ENCODE data around the gene HGF.

HGF gene

DNA sequence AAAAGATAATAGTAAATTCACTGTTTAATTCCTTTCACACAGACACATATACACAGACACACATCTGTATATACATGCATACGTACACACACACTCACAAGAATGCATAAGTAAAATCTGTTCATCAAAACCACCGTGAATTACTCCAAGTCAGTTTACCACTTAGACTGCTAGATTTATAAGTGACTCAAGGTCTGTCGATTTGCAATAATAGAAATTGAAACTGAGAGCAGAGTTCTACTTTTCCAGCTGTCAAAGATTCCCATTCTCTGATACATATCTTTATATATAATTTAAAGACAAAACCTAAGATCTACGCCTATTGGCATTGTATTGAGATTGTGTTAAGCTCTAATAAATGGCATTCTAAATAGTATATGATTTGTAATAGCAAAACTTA lies 9.9 kb upstream of the HGF start:
- Histone ChIP-seq H3K4me3 (replicated peaks; ENCODE audit: low read depth, low read length) (no peak overlapping the region), H3K27me3 (replicated peaks; ENCODE audit: control insufficient read depth, insufficient read depth, low read length) (no peaks in the 10 kb centered on the region), H3K36me3 (ENCODE audit: control insufficient read depth, insufficient read depth, low read length) (no peaks in the 10 kb centered on the region)
- DNase-seq (ENCODE audit: extremely low read depth, insufficient read length): no peak
- TF ChIP-seq, protein P1, sequence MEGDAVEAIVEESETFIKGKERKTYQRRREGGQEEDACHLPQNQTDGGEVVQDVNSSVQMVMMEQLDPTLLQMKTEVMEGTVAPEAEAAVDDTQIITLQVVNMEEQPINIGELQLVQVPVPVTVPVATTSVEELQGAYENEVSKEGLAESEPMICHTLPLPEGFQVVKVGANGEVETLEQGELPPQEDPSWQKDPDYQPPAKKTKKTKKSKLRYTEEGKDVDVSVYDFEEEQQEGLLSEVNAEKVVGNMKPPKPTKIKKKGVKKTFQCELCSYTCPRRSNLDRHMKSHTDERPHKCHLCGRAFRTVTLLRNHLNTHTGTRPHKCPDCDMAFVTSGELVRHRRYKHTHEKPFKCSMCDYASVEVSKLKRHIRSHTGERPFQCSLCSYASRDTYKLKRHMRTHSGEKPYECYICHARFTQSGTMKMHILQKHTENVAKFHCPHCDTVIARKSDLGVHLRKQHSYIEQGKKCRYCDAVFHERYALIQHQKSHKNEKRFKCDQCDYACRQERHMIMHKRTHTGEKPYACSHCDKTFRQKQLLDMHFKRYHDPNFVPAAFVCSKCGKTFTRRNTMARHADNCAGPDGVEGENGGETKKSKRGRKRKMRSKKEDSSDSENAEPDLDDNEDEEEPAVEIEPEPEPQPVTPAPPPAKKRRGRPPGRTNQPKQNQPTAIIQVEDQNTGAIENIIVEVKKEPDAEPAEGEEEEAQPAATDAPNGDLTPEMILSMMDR (IDR thresholded peaks at IDR 0.05; ENCODE audit: insufficient read depth, low read length, poor library complexity, severe bottlenecking): no peak

DNA sequence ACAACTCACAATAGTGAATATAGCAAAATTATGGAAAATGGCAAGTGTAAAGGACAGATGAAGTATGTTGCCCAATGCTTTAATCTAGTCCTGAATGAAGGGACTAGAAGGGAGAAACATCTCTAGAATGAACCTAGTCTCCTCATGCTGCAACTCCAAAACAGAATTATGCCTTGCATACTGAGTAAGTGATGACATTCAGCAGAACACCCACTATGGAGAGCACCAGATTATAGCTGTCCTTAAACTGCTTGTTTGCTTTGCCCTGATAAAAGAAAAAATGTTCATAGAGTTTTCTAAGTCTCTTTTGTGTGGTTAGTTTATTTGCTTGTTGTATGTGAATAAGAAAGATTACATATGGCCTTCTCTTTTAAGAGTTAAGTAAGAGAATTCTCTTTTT lies 7.8 kb upstream of the HGF start:
- Histone ChIP-seq H3K4me3 (replicated peaks; ENCODE audit: low read depth, low read length) (no peak overlapping the region), H3K36me3 (ENCODE audit: control insufficient read depth, insufficient read depth, low read length) (no peaks in the 10 kb centered on the region), H3K27me3 (replicated peaks; ENCODE audit: control insufficient read depth, insufficient read depth, low read length) (no peaks in the 10 kb centered on the region)
- TF ChIP-seq, protein P1 (IDR thresholded peaks at IDR 0.05; ENCODE audit: insufficient read depth, low read length, poor library complexity, severe bottlenecking): no peak
- no peak for DNase-seq (ENCODE audit: extremely low read depth, insufficient read length)

DNA sequence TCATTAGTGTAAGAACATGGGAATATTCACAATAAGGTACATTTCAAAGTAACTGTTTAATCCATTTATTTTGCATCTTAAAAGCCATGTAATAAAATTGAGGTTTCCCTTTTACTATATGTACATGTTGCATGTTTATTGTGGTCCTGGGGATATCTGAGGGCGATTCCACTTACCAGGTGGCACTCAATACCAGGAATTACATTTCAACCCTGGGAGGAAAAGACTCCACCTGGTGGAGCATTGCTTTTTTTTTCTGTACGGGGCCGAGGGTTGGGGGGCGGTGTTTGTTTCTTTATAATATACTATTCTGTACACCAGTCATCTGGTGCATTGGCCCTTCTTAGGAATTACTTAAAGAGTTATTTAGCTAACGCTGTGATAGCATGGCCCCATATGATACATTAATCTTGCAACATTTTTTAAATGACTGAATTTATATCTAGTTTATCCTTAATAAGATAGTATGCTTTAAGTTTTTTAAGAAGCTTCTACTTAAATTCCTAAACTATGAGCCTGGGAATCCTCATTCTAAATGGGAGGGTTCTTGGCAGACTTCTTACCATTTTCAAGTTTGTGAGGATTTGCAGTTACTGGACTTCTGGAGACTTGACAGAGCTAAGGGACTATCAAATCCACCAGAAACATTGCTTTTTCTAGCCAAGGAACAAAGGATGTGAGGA lies 7.2 kb upstream of the HGF start:
- Histone ChIP-seq H3K27me3 (replicated peaks; ENCODE audit: control insufficient read depth, insufficient read depth, low read length) (no peaks in the 10 kb centered on the region), H3K36me3 (ENCODE audit: control insufficient read depth, insufficient read depth, low read length) (no peaks in the 10 kb centered on the region), H3K4me3 (replicated peaks; ENCODE audit: low read depth, low read length) (no peak overlapping the region)
- TF ChIP-seq, protein P1 (IDR thresholded peaks at IDR 0.05; ENCODE audit: insufficient read depth, low read length, poor library complexity, severe bottlenecking): no peak
- DNase-seq (ENCODE audit: extremely low read depth, insufficient read length): no peak

DNA sequence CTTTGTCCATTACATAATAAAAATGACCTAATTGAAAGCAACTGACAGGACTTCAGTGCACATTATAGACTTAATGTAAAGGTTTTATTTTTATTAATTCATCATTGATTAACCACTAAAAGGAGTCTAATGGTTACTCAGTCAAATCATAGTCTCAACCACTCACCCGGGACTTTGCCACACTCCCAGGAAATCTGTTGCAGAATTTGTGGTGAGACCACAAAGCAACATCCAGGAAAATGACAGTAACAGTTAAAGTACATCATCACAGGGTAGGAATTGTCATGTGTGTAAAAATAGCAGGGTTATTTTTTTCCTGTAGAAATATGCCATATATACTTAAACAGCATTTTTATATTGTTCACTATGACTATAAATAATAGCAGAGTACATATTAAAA lies 6.3 kb upstream of the HGF start:
- TF ChIP-seq, protein P1 (IDR thresholded peaks at IDR 0.05; ENCODE audit: insufficient read depth, low read length, poor library complexity, severe bottlenecking): no peak
- Histone ChIP-seq H3K27me3 (replicated peaks; ENCODE audit: control insufficient read depth, insufficient read depth, low read length) (no peaks in the 10 kb centered on the region), H3K4me3 (replicated peaks; ENCODE audit: low read depth, low read length) (no peak overlapping the region), H3K36me3 (ENCODE audit: control insufficient read depth, insufficient read depth, low read length) (no peaks in the 10 kb centered on the region)
- DNase-seq (ENCODE audit: extremely low read depth, insufficient read length): no peak

DNA sequence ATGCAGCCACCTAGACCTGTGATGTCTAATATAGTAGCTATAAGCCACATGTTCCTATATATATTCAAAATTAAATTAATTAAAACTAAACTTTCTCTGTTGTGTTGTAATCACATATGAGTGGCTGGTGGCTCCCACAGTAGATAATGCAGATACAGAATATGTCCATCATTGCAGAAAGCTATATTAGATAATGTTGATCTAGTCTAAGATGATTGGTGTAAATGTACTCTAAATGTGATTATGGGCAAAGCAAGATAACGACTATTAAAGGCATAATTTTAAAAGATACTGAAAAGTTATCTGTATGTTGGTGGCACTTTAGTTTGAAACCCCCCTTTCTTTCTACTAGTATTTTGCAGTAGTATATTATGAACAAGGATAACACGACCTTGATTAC lies 5.7 kb upstream of the HGF start:
- Histone ChIP-seq H3K4me3 (replicated peaks; ENCODE audit: low read depth, low read length) (no peak overlapping the region), H3K27me3 (replicated peaks; ENCODE audit: control insufficient read depth, insufficient read depth, low read length) (no peaks in the 10 kb centered on the region), H3K36me3 (ENCODE audit: control insufficient read depth, insufficient read depth, low read length) (no peaks in the 10 kb centered on the region)
- TF ChIP-seq, protein P1 (IDR thresholded peaks at IDR 0.05; ENCODE audit: insufficient read depth, low read length, poor library complexity, severe bottlenecking): no peak
- DNase-seq (ENCODE audit: extremely low read depth, insufficient read length): no peak

DNA sequence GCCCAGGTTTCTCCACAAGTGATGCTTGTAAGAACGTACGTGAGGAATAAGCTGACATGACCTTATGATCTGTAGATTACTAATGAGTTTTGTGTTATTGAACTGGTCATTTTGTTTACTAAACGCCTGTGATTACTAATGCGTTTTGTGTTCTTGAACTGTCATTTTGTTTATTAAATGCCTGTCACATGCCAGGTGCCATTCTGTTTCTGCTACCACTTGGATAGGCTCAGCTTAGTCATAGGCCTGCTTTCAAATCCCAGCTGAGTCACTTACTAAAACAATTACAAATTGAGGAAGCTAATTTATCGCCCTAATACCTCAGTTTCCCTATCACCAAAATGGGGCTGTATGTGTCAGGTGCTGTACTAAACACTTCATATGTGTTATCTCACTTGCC lies 4.7 kb upstream of the HGF start:
- Histone ChIP-seq H3K36me3 (ENCODE audit: control insufficient read depth, insufficient read depth, low read length) (no peaks in the 10 kb centered on the region), H3K27me3 (replicated peaks; ENCODE audit: control insufficient read depth, insufficient read depth, low read length) (no peaks in the 10 kb centered on the region), H3K4me3 (replicated peaks; ENCODE audit: low read depth, low read length) (no peak overlapping the region)
- no peak for DNase-seq (ENCODE audit: extremely low read depth, insufficient read length)
- TF ChIP-seq, protein P1 (IDR thresholded peaks at IDR 0.05; ENCODE audit: insufficient read depth, low read length, poor library complexity, severe bottlenecking): no peak

Measured in GM06990 (cell line).